HG02678 (cell line): ENCODE results near the gene LRIT3.

Experiments
- ATAC-seq: cut with Tn5 transposase; IDR thresholded peaks from one replicate; pipeline ENCODE4 v1.9.1; 2021; ENCODE audit warnings: mild to moderate bottlenecking, moderate library complexity; ENCODE audit not compliant: unreplicated experiment

The LRIT3 gene

GRCh38 chr4:109847896-109848442 lies at the start of gene LRIT3:
Gene LRIT3, plus strand, starts transcription at chr4:109848107. Its CDS starts 95 bp downstream, at chr4:109848202.
- ATAC-seq, result no peak

DNA sequence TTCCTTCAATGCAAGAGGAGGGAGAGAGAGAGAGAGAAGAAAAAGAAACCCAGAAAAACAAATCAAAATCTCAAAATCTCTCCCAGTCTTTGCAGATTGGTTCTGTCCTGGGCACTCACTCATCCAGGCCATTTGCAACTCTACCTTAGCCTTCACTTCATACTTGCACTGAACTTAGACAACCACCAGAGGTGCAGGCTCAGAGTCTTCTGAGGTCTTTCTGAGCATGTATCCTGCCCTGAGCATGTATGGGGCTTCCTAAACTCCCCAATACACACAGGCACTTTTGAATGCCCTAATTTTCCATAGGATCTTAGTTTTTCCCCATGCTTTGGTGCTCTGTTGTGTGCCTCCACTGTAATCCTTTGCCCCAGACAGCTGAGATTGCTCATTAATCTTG lies 49.0 kb upstream of the LRIT3 start:
- no peak for ATAC-seq

DNA sequence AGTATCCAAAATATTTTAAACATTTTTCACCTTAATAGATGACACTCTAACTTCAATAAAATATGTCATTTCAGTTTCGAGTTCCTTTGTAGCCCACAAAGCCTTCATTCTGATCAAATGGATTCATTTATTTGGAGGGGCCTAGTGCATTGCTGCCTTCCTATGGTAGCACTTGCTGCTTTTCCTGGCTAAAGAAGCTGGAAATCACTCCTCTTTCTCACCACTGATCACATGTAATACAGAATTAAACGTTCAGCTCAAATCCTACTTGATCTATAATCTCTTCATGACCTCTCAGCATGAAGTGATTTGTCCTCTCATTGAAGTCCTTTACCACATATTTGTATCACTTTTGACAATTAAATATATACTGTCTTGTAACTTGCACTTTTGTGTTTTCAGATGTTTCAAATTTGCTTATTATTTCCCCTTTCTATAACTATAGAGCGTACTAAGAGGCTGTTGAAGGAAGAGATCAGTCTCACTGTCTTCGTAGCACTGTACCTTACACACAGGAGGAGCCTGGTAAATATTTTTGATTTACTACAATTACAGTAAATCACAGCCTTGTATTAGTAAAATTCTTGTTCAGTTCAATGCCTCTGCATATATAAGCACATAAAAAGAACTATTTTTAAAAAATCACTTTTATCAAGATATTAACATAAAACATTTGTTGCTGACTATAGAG lies 46.7 kb upstream of the LRIT3 start:
- ATAC-seq, result no peak

GRCh38 chr4:109801895-109802319 lies 46.0 kb upstream of the LRIT3 start, which contains the start of gene CFI:
Gene CFI, minus strand, starts transcription at chr4:109801999. Its CDS starts 28 bp downstream, at chr4:109801971.
- no peak for ATAC-seq

DNA sequence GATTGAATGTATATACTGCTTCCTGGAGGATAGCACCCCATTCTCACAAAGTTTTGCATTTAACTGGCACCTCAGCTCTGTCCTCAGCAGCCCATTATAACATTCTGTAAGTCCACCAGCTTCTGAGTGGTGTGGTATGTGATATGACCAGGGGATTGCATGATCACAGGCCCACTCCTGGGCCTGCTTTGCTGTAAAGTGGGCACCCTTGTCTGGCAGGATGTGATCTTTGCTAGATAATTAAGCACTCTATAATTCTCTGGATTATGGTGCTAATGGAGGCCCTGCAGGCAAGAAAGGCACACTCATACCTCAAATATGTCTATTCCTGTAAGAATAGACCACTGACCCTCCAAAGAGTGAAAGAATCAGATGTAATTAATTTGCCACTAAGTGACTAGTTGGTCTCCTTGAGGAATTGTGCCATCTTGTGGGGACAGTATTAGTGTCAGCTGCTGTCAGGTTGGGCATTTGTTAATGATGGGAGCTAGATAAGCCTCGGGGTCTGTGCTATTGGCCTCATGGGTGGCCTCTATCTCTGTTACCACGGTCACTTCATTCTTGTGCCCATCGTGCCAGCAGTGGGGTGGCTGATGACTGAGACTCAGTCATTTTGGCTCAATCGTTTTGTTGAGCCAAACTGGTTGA lies 43.9 kb upstream of the LRIT3 start:
- peak; percentile 79 for ATAC-seq

- no peak for ATAC-seq
Measured at GRCh38 chr4:109809655-109810054, 38.3 kb upstream of the LRIT3 start.

- ATAC-seq, result no peak
Measured at GRCh38 chr4:109810552-109811387, 37.1 kb upstream of the LRIT3 start.

DNA sequence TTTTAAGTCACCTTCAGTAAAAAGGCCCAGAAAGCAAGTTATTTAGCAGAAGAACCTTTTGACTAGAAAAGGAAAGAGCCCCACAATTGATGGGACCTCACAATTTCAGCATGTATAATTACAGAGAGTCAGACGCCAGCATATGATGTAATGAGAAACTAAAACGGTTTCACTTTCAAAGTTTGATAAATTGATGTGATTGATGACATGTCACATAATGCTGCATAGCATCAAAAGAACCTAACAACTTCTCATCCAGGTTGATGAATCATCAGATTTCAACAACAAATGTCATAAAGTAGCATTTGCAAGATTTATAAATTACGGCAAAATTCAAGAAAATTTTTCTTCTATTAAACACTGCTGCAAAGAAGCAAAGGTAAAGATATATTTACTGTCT lies 36.2 kb upstream of the LRIT3 start:
- ATAC-seq, result no peak

- peak; percentile 99 for ATAC-seq
Measured at GRCh38 chr4:109815151-109816081, 32.5 kb upstream of the LRIT3 start, which contains the start of gene GAR1. Gene GAR1, plus strand, starts transcription at chr4:109815762. Its CDS starts 403 bp downstream, at chr4:109816165.

DNA sequence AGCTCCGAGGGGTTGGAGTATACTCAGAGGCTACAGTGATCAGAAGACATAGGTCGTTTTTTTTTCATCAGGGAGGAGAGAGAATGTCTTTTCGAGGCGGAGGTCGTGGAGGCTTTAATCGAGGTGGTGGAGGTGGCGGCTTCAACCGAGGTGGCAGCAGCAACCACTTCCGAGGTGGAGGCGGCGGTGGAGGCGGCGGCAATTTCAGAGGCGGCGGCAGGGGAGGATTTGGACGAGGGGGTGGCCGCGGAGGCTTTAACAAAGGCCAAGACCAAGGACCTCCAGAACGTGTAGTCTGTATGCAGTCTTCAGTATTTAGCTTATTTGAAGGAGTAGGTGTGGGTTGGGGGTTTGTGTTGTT lies 31.8 kb upstream of the LRIT3 start:
- ATAC-seq, result no peak

- ATAC-seq, result no peak
Measured at GRCh38 chr4:109816894-109817293, 31.0 kb upstream of the LRIT3 start.

GRCh38 chr4:109818268-109818667 lies 29.6 kb upstream of the LRIT3 start:
- no peak for ATAC-seq

DNA sequence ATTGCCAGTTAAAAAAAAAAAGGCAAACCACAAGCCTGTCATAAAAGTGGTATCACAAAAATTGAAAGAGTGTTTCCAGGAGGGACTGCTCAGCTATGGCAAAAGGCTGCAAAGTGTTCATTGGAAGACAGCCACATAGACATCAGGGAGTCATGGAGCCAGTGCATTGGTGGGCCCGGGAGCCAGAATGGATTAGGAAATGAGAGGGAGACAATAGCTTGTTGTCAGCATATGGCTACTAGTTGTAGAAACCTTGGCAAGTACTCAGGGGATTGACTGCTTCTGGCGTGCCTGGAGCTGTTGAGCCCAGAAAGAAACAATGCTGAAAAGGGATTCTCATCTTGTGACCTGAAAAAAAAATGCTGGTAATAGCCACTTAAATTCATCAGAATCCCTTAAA lies 27.3 kb upstream of the LRIT3 start:
- ATAC-seq, result no peak

GRCh38 chr4:109821185-109821584 lies 26.7 kb upstream of the LRIT3 start:
- no peak for ATAC-seq

DNA sequence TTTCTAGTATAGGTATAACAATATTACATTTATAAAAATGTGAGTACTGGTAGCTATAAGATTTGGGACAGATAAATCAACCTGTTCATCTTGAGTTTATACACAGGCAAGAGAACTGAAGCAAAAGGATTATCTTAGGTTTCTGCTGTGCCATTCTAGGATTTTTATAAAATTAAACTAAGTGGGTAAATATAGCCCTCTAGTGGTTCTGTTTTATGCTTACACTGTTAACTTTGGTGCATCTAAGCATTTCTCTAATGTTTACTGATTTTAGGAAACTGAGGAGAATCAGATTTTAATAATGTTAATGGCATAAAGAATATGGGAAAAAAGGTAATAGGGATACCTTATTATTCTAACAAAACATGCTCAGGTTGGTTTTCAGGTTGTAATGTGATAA lies 21.2 kb upstream of the LRIT3 start:
- peak; percentile 65 for ATAC-seq

DNA sequence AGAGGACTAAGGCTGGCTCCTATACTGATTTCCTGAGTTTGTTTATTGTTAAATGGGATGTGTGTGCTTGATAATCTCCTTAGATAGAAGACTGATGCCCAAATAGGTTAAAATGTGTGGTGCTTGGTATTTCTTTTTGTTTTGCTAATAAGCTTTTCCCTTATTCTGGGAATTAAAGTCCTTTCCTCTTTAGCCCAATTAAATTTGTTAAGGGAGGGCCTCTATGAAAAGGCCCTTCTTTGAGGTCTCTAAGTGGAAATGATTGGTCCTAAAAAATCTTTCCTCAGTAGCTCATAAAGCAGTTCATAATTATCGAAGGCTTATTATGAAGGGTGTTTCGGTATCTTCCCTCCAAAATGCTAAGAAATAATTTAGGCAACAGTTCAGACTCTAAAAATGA lies 20.2 kb upstream of the LRIT3 start, which contains the start of gene RRH:
Gene RRH, plus strand, starts transcription at position 301 of the 400 bp plus-strand sequence. Its CDS starts 56 bp downstream, at position 357.
- ATAC-seq, result no peak

DNA sequence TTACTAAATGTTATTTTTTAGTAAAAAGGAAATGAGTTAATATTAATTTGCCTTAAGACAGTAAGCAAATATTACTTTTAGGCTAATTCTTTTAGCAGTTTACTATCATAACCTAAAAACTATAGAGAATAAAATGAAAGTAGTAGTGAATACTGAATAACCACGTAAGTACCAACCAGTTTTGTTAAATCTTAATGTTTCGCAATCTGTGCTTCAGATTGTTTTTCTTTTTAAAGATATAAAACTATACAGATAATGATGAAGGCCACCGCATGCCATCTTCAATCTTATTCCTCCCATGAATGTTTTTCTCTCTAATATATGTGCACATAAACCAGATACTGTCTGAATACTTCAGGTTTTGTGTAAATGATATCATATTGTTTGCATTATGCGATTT lies 14.2 kb upstream of the LRIT3 start:
- no peak for ATAC-seq

DNA sequence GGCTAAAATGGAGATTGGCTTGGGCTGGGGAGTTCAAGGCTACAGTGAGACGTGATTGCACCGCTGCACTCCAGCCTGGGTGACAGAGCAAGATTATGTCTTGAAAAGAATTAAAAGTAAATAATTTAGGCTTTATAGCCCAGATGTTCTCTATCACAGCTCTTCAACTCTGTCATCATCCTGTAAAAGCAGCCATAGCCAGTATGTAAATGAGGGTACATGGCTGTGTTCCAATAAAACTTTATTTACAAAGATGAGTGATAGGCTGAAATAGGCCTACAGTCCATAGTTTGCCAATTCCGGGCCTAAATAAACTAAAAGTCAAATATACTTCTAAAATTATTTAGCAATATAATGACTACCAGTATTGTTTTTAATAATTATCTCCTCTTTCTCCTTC lies 10.9 kb upstream of the LRIT3 start:
- no peak for ATAC-seq

GRCh38 chr4:109846395-109847098 lies 1.4 kb upstream of the LRIT3 start:
- ATAC-seq, result no peak
